ENCODE data around the gene MTO1. TPM values are rescaled to one million over a fixed set of nuclear protein-coding genes. Genes with fewer than 3 reads are reported as not detected.
A peak's percentile ranks its signal among the peaks of the same experiment; 100 is the strongest.

Gene MTO1
- total and polyA plus RNA-seq, 2 experiments from 2014 or later: 27.7 to 36.7 TPM

- Histone ChIP-seq H3K4me3 (peak within 1 kb of the TSS; percentile 77), H2AFZ (no peak within 1 kb of the TSS), H3K9me2 (ENCODE audit: insufficient read depth) (no peaks in the 10 kb centered on the region), H3K36me3 (ENCODE audit: insufficient read depth) (peaks cover 45% of the 10 kb centered on the region), H3K27me3 (ENCODE audit: insufficient read depth) (no peaks in the 10 kb centered on the region), H3K4me2 (peak within 1 kb of the TSS; percentile 93), H3K27ac (ENCODE audit: low read depth) (peak within 1 kb of the TSS; percentile 99), H3K79me2 (replicated peaks; ENCODE audit: insufficient read depth) (peaks cover 49% of the 10 kb centered on the region), H3K4me1 (ENCODE audit: insufficient read depth) (peaks cover 16% of the 10 kb centered on the region; the same call in 1 of the 2 replicates), H3F3A (replicated peaks; ENCODE audit: low read depth) (peaks cover 53% of the 10 kb centered on the region), H4K20me1 (replicated peaks; ENCODE audit: insufficient read depth) (peaks cover 10% of the 10 kb centered on the region; the same call in 1 of the 2 replicates)
- H3K36me3 Mint-ChIP-seq (ENCODE audit: low read depth): peaks cover 56% of the 10 kb centered on the region
- no peak for TF ChIP-seq NANOG (IDR thresholded peaks at IDR 0.05; ENCODE audit: borderline replicate concordance)
- peak; percentile 58; the same call in 1 of the 2 replicates for TF ChIP-seq ETS1 (IDR thresholded peaks at IDR 0.05)
- TF ChIP-seq CREB1 (CRISPR knock-in tag; IDR thresholded peaks at IDR 0.05; ENCODE audit: low read depth): peak; percentile 93
- peak; percentile 21 for TF ChIP-seq REST (IDR thresholded peaks at IDR 0.05; ENCODE audit: unreplicated experiment)
- no peak for TF ChIP-seq CTCF (conservative IDR thresholded peaks at IDR 0.05; ENCODE audit: low read depth in 2 of 2)
- peak; percentile 97 for TF ChIP-seq JUNB (IDR thresholded peaks at IDR 0.05; ENCODE audit: unreplicated experiment)
- TF ChIP-seq POLR2AphosphoS5 (IDR thresholded peaks at IDR 0.05; ENCODE audit: low read depth): peak; percentile 99
- DNase-seq (ENCODE audit: low spot score): peak; percentile 100
- H3K4me1 Mint-ChIP-seq: peaks cover 29% of the 10 kb centered on the region
- H3K9me3 Mint-ChIP-seq: peaks cover 32% of the 10 kb centered on the region
- peak within 1 kb of the TSS; percentile 98 for H3K4me3 Mint-ChIP-seq
- peak; percentile 79 for ATAC-seq
- peak within 1 kb of the TSS; percentile 100 for H3K27ac Mint-ChIP-seq
- H3K27me3 Mint-ChIP-seq (ENCODE audit: insufficient read depth, low read depth, poor library complexity): peaks cover 58% of the 10 kb centered on the region
Observed at GRCh38 chr6:73520688-73521350, 59.3 kb downstream of the MTO1 start, which contains the start of gene EEF1A1. TSS of gene EEF1A1 (minus strand) at chr6:73521032. CDS start at chr6:73520026, 1,006 bp downstream.
